IPS-20b (cell line): ENCODE measurements around the gene TTLL13.

Experiments
- H3K27ac ChIP-seq: one replicate; pipeline ENCODE4 v1.5.1; 2013; ENCODE audit warnings: low read length
- H3K27me3 ChIP-seq: 2 replicates; pipeline ENCODE4 v1.6.1; 2013; ENCODE audit warnings: mild to moderate bottlenecking, low read length, inconsistent platforms; ENCODE audit not compliant: insufficient read depth
- H3K36me3 ChIP-seq: 2 replicates; pipeline ENCODE4 v1.6.1; 2013; ENCODE audit warnings: low read depth, mild to moderate bottlenecking, inconsistent platforms, low read length, moderate library complexity; ENCODE audit not compliant: insufficient read depth
- H3K4me1 ChIP-seq: 2 replicates; pipeline ENCODE4 v1.6.1; 2013; ENCODE audit warnings: mild to moderate bottlenecking, control low read depth, inconsistent platforms, low read length, moderate library complexity; ENCODE audit not compliant: insufficient read depth
- H3K4me3 ChIP-seq: 2 replicates; pipeline ENCODE4 v1.5.1; 2013; ENCODE audit warnings: mild to moderate bottlenecking, low read length, inconsistent platforms
- H3K9ac ChIP-seq: 2 replicates; pipeline ENCODE4 v1.6.1; 2013; ENCODE audit warnings: low read depth, mild to moderate bottlenecking, inconsistent platforms, low read length, moderate library complexity
- H3K9me3 ChIP-seq: 2 replicates; pipeline ENCODE4 v1.6.1; 2013; ENCODE audit warnings: mild to moderate bottlenecking, low read depth, low read length, inconsistent platforms; ENCODE audit not compliant: insufficient read depth

The TTLL13 gene, protein sequence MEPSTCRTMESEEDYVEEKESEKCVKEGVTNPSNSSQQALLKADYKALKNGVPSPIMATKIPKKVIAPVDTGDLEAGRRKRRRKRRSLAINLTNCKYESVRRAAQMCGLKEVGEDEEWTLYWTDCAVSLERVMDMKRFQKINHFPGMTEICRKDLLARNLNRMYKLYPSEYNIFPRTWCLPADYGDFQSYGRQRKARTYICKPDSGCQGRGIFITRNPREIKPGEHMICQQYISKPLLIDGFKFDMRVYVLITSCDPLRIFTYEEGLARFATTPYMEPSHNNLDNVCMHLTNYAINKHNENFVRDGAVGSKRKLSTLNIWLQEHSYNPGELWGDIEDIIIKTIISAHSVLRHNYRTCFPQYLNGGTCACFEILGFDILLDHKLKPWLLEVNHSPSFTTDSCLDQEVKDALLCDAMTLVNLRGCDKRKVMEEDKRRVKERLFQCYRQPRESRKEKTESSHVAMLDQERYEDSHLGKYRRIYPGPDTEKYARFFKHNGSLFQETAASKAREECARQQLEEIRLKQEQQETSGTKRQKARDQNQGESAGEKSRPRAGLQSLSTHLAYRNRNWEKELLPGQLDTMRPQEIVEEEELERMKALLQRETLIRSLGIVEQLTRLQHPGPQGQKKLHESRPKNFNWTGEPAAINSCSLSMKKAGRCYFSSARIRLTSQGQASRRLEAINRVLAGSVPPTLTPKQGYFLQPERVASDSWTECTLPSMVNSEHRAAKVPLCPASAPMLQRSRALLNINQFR

DNA sequence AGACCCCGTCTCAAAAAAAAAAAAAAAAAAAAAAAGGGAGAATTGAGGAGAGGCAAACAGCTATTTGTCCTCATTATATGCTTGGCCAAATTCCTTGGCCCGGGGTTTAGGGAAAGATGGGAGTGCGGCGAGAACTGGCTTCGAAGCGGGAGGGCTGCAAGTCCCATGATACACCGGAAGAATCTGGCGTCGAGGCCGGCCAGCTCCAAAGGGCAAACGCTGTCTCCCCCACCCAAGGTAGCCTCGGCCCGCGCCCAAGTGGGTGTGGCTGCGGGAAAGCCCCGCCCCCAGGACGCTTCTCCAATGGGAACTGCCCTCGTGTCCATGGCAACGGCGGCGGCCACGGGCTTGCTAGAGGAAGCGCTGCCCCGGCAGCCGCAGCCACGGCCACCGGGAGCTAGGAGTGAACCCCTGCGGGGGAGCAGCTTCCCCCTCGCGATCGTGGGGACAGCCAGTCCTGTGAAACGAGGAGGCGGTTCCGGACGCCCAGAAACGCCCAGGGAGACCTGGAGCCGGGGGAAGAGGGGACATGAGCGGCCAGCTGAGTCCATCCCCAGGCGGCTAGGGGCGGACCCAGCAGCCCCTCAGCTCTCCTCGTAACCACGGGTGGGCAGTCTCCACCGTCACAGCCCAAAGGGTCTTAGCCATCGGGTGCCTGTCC is at the start of gene TTLL13:
Gene TTLL13, plus strand, starts transcription at position 354 of the 661 bp plus-strand sequence. CDS start 1,075 bp downstream, outside the sequence.
- no peaks in the 10 kb centered on the region for H3K36me3 ChIP-seq
- no peaks in the 10 kb centered on the region for H3K9me3 ChIP-seq
- H3K27ac ChIP-seq: no peak within 1 kb of the TSS
- peak within 1 kb of the TSS; percentile 76 for H3K4me3 ChIP-seq
- peak within 1 kb of the TSS; percentile 56; the same call in 1 of the 2 replicates for H3K9ac ChIP-seq
- H3K4me1 ChIP-seq: no peaks in the 10 kb centered on the region
- peaks cover 4% of the 10 kb centered on the region for H3K27me3 ChIP-seq

GRCh38 chr15:90200534-90201129 is 48.7 kb upstream of the TTLL13 start:
- H3K27me3 ChIP-seq: peaks cover 10% of the 10 kb centered on the region
- no peaks in the 10 kb centered on the region for H3K36me3 ChIP-seq
- H3K9ac ChIP-seq: peak overlapping the region; percentile 87; the same call in 1 of the 2 replicates
- H3K4me3 ChIP-seq: peak overlapping the region; percentile 93
- H3K4me1 ChIP-seq: peaks cover 11% of the 10 kb centered on the region
- no peaks in the 10 kb centered on the region for H3K9me3 ChIP-seq
- peak overlapping the region; percentile 65 for H3K27ac ChIP-seq

DNA sequence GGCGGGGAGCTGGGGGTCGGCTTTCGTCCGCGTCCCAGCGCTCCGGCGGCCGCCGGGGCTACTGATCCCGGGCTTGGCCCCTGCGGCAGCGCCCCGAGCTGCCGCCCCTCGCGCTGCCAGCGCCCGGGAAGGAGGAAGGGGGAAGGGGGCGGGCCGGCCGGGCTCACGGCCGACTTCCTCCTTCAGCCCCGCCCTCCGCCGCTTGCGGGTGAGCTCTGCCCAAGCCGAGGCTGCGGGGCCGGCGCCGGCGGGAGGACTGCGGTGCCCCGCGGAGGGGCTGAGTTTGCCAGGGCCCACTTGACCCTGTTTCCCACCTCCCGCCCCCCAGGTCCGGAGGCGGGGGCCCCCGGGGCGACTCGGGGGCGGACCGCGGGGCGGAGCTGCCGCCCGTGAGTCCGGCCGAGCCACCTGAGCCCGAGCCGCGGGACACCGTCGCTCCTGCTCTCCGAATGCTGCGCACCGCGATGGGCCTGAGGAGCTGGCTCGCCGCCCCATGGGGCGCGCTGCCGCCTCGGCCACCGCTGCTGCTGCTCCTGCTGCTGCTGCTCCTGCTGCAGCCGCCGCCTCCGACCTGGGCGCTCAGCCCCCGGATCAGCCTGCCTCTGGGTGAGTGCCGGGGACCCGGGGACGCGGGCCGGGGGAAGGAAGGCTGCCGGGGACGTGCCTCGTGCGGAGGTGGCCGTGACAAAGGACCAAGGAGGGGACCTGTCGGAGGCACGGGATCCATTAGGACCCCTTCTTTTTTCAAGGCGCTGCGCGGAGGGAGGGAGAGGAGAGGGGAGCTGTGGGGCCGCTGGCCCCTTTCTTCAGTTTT is 48.0 kb upstream of the TTLL13 start, which contains the start of gene SEMA4B:
Gene SEMA4B, plus strand, starts transcription at position 201 of the 814 bp plus-strand sequence. Its CDS starts 249 bp downstream, at position 450.
- Histone ChIP-seq H3K4me3 (peak within 1 kb of the TSS; percentile 93), H3K4me1 (peaks cover 11% of the 10 kb centered on the region), H3K27me3 (peaks cover 10% of the 10 kb centered on the region), H3K27ac (peak within 1 kb of the TSS; percentile 65), H3K9ac (peak within 1 kb of the TSS; percentile 87; the same call in 1 of the 2 replicates), H3K9me3 (no peaks in the 10 kb centered on the region), H3K36me3 (peaks cover 5% of the 10 kb centered on the region; the same call in 1 of the 2 replicates)

GRCh38 chr15:90201944-90202375 is 47.4 kb upstream of the TTLL13 start:
- peak overlapping the region; percentile 87; the same call in 1 of the 2 replicates for H3K9ac ChIP-seq
- no peak overlapping the region for H3K27ac ChIP-seq
- H3K9me3 ChIP-seq: no peaks in the 10 kb centered on the region
- H3K4me1 ChIP-seq: peaks cover 11% of the 10 kb centered on the region
- peaks cover 5% of the 10 kb centered on the region; the same call in 1 of the 2 replicates for H3K36me3 ChIP-seq
- peak overlapping the region; percentile 93 for H3K4me3 ChIP-seq
- peaks cover 10% of the 10 kb centered on the region for H3K27me3 ChIP-seq

- Histone ChIP-seq H3K4me3 (peak overlapping the region; percentile 93; the same call in 1 of the 2 replicates), H3K9me3 (no peaks in the 10 kb centered on the region), H3K27me3 (peaks cover 10% of the 10 kb centered on the region), H3K9ac (peak overlapping the region; percentile 87; the same call in 1 of the 2 replicates), H3K4me1 (peaks cover 11% of the 10 kb centered on the region), H3K27ac (no peak overlapping the region), H3K36me3 (peaks cover 5% of the 10 kb centered on the region; the same call in 1 of the 2 replicates)
These were observed 46.4 kb upstream of the TTLL13 start for GRCh38 chr15:90202929-90203328.

GRCh38 chr15:90203473-90203872 is 45.9 kb upstream of the TTLL13 start:
- H3K4me1 ChIP-seq: peaks cover 11% of the 10 kb centered on the region

DNA sequence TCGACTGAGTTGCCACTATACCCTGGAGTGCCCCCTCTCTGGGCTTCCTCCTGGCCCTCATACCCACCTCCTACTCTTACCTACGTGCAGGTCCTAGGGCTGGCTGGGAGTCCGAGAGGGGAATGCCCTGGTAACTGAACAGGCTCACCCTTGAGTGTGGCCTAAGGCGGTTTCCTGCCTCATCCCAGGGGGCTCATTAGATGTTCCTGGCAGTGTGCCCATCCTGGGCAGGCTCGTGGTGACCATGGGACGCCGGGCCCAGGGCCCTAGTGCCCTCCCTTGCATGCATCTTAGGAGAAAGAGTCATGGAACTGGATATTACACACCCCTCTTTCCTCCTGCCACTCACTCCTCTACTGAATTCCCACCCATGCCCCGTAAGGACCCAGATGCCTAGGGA is 45.4 kb upstream of the TTLL13 start:
- H3K27me3 ChIP-seq: peaks cover 10% of the 10 kb centered on the region
- H3K4me3 ChIP-seq: no peak overlapping the region
- H3K36me3 ChIP-seq: peaks cover 5% of the 10 kb centered on the region; the same call in 1 of the 2 replicates
- H3K27ac ChIP-seq: no peak overlapping the region
- peaks cover 11% of the 10 kb centered on the region for H3K4me1 ChIP-seq
- H3K9me3 ChIP-seq: no peaks in the 10 kb centered on the region
- H3K9ac ChIP-seq: no peak overlapping the region

More at GRCh38 chr15:90203473-90203872, 45.9 kb upstream of the TTLL13 start:
- Histone ChIP-seq H3K27me3 (peaks cover 10% of the 10 kb centered on the region), H3K36me3 (peaks cover 5% of the 10 kb centered on the region; the same call in 1 of the 2 replicates), H3K4me3 (no peak overlapping the region), H3K9me3 (no peaks in the 10 kb centered on the region), H3K9ac (no peak overlapping the region), H3K27ac (no peak overlapping the region)

DNA sequence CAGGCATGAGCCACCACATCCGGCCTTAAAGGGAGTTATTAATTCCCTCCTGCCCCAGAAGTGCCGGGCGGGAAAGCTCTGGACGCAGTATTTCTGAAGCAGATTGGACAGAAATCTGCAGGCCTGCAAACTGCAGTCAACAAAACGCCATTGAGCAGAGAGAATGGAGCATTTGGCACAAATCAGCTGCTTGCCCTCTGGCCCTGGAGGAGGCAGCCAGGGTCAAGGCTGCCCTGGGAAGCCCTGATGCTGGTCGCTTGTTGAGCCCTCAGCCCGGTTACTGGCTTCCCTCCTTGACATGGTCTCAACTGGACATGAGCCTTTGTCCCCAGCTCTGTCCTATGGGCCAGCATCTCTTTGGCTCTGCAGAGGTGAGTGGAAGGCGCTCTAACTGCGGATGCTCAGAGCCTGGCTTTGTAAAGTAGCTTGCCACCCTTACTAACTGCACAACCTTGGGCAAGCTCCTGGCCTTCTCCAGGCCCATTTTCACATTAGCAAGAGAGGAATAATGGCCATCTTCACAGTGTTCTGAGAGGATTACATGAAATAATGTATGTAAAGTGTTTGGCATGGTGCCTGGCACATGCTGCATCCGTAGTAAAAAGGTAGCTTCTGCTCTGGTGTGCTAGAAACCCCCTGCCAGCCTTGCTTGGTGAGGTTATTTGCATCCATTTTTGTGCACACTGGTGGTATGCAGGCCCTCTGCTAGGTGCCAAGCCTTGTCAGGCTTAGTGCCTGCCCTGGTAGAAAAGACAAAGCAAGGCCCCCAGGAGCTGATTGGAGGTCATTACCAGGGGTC is 44.1 kb upstream of the TTLL13 start:
- Histone ChIP-seq H3K9ac (no peak overlapping the region), H3K4me3 (no peak overlapping the region), H3K9me3 (no peaks in the 10 kb centered on the region), H3K27me3 (peaks cover 10% of the 10 kb centered on the region), H3K4me1 (peaks cover 11% of the 10 kb centered on the region), H3K36me3 (peaks cover 5% of the 10 kb centered on the region; the same call in 1 of the 2 replicates), H3K27ac (no peak overlapping the region)

GRCh38 chr15:90205886-90206285 is 43.5 kb upstream of the TTLL13 start:
- Histone ChIP-seq H3K9ac (no peak overlapping the region), H3K4me1 (peaks cover 6% of the 10 kb centered on the region), H3K27ac (no peak overlapping the region)

GRCh38 chr15:90207252-90207651 is 42.1 kb upstream of the TTLL13 start:
- H3K9ac ChIP-seq: no peak overlapping the region
- H3K4me1 ChIP-seq: peaks cover 6% of the 10 kb centered on the region
- peaks cover 9% of the 10 kb centered on the region for H3K27me3 ChIP-seq
- H3K36me3 ChIP-seq: peaks cover 5% of the 10 kb centered on the region; the same call in 1 of the 2 replicates
- no peak overlapping the region for H3K4me3 ChIP-seq
- H3K27ac ChIP-seq: no peak overlapping the region
- no peaks in the 10 kb centered on the region for H3K9me3 ChIP-seq

More at GRCh38 chr15:90205886-90206285, 43.5 kb upstream of the TTLL13 start:
- Histone ChIP-seq H3K36me3 (peaks cover 5% of the 10 kb centered on the region; the same call in 1 of the 2 replicates), H3K9me3 (no peaks in the 10 kb centered on the region), H3K4me3 (no peak overlapping the region), H3K27me3 (peaks cover 10% of the 10 kb centered on the region)
